ENCODE results near the gene TNS1. TPM values are rescaled to one million over a fixed set of nuclear protein-coding genes. Genes with fewer than 3 reads are reported as not detected.
"Not testable (repeated sequence)": the region's sequence is repeated elsewhere in the genome, so short reads cannot be mapped to it uniquely, and the experiment has no call there.

The TNS1 gene
- total RNA-seq, 2 donors from 2014 or later, result 0.27 to 5.1 TPM

- DNase-seq (ENCODE audit: low spot score in 2 of 2) (peak in 1 of 2 donors; percentile 41), ATAC-seq (no peak)
- Mint-ChIP-seq H3K36me3 (no peaks in the 10 kb centered on the region), H3K9me3 (no peaks in the 10 kb centered on the region), H3K27ac (no peak overlapping the region)
Observed at GRCh38 chr2:218022131-218022850, 19.5 kb upstream of the TNS1 start.

GRCh38 chr2:218021536-218022071 is 18.8 kb upstream of the TNS1 start:
- ATAC-seq, result no peak
- Mint-ChIP-seq H3K36me3 (no peaks in the 10 kb centered on the region), H3K27ac (no peak overlapping the region), H3K9me3 (no peaks in the 10 kb centered on the region)
- no peak for DNase-seq (ENCODE audit: low spot score in 2 of 2)

GRCh38 chr2:218020966-218021535 is 18.3 kb upstream of the TNS1 start:
- H3K27ac Mint-ChIP-seq, result no peak overlapping the region
- no peak for ATAC-seq
- H3K36me3 Mint-ChIP-seq, result no peaks in the 10 kb centered on the region
- no peak for DNase-seq (ENCODE audit: low spot score in 2 of 2)
- no peaks in the 10 kb centered on the region for H3K9me3 Mint-ChIP-seq

- Mint-ChIP-seq H3K36me3 (no peaks in the 10 kb centered on the region), H3K9me3 (no peaks in the 10 kb centered on the region), H3K27ac (no peak overlapping the region)
- ATAC-seq (no peak), DNase-seq (ENCODE audit: low spot score in 2 of 2) (no peak)
Observed at GRCh38 chr2:218020281-218020680, 17.5 kb upstream of the TNS1 start.

- Mint-ChIP-seq H3K9me3 (no peaks in the 10 kb centered on the region), H3K27ac (no peak overlapping the region), H3K36me3 (no peaks in the 10 kb centered on the region)
- DNase-seq (ENCODE audit: low spot score in 2 of 2), result no peak
- ATAC-seq, result no peak
Observed at GRCh38 chr2:218019411-218020060, 16.7 kb upstream of the TNS1 start.

GRCh38 chr2:218018842-218019125 is 16.0 kb upstream of the TNS1 start:
- not testable (repeated sequence) for DNase-seq (ENCODE audit: low spot score in 2 of 2); ATAC-seq; H3K36me3 Mint-ChIP-seq; H3K9me3 Mint-ChIP-seq
- H3K27ac Mint-ChIP-seq, result peak overlapping the region in 1 of 2 donors; percentile 0

- ATAC-seq, result no peak
Observed at GRCh38 chr2:218017211-218018053, 14.6 kb upstream of the TNS1 start.

GRCh38 chr2:218016810-218017209 is 14.0 kb upstream of the TNS1 start:
- no peaks in the 10 kb centered on the region for H3K36me3 Mint-ChIP-seq
- peak overlapping the region in 1 of 2 donors; percentile 6 for H3K27ac Mint-ChIP-seq
- no peaks in the 10 kb centered on the region for H3K9me3 Mint-ChIP-seq
- no peak for DNase-seq (ENCODE audit: low spot score in 2 of 2)
- ATAC-seq, result no peak

More at GRCh38 chr2:218017211-218018053, 14.6 kb upstream of the TNS1 start:
- Mint-ChIP-seq H3K27ac (peak overlapping the region in 1 of 2 donors; percentile 7), H3K9me3 (no peaks in the 10 kb centered on the region), H3K36me3 (no peaks in the 10 kb centered on the region)
- no peak for DNase-seq (ENCODE audit: low spot score in 2 of 2)

GRCh38 chr2:218015586-218016521 is 13.1 kb upstream of the TNS1 start:
- no peak for ATAC-seq
- peak overlapping the region in 1 of 2 donors; percentile 6 for H3K27ac Mint-ChIP-seq

GRCh38 chr2:218014706-218015585 is 12.2 kb upstream of the TNS1 start:
- no peaks in the 10 kb centered on the region for H3K9me3 Mint-ChIP-seq
- H3K27ac Mint-ChIP-seq, result no peak overlapping the region
- DNase-seq (ENCODE audit: low spot score in 2 of 2) (no peak), ATAC-seq (no peak)
- no peaks in the 10 kb centered on the region for H3K36me3 Mint-ChIP-seq

More at GRCh38 chr2:218015586-218016521, 13.1 kb upstream of the TNS1 start:
- Mint-ChIP-seq H3K36me3 (no peaks in the 10 kb centered on the region), H3K9me3 (no peaks in the 10 kb centered on the region)
- no peak for DNase-seq (ENCODE audit: low spot score in 2 of 2)

- Mint-ChIP-seq H3K36me3 (no peaks in the 10 kb centered on the region), H3K9me3 (no peaks in the 10 kb centered on the region), H3K27ac (no peak overlapping the region)
- DNase-seq (ENCODE audit: low spot score in 2 of 2), result no peak
- no peak for ATAC-seq
Observed at GRCh38 chr2:218013289-218013688, 10.5 kb upstream of the TNS1 start.

GRCh38 chr2:218012284-218012683 is 9.5 kb upstream of the TNS1 start:
- ATAC-seq, result no peak
- Mint-ChIP-seq H3K27ac (no peak overlapping the region), H3K36me3 (no peaks in the 10 kb centered on the region), H3K9me3 (no peaks in the 10 kb centered on the region)
- DNase-seq (ENCODE audit: low spot score in 2 of 2), result no peak

- ATAC-seq, result no peak
- H3K36me3 Mint-ChIP-seq, result no peaks in the 10 kb centered on the region
Observed at GRCh38 chr2:218011653-218012040, 8.9 kb upstream of the TNS1 start.

GRCh38 chr2:218010984-218011652 is 8.3 kb upstream of the TNS1 start:
- DNase-seq (ENCODE audit: low spot score in 2 of 2), result no peak
- Mint-ChIP-seq H3K36me3 (no peaks in the 10 kb centered on the region), H3K27ac (no peak overlapping the region), H3K9me3 (no peaks in the 10 kb centered on the region)
- ATAC-seq, result peak in 1 of 2 donors; percentile 3

More at GRCh38 chr2:218011653-218012040, 8.9 kb upstream of the TNS1 start:
- H3K9me3 Mint-ChIP-seq, result no peaks in the 10 kb centered on the region
- DNase-seq (ENCODE audit: low spot score in 2 of 2), result no peak
- H3K27ac Mint-ChIP-seq, result no peak overlapping the region
